GM19240 (cell line): ENCODE data around the gene UROC1.

Experiments
- DNase-seq: peaks from one replicate; pipeline ENCODE4 v3.0.0; 2011; ENCODE audit warnings: low spot score; ENCODE audit not compliant: insufficient read length

Gene UROC1

DNA sequence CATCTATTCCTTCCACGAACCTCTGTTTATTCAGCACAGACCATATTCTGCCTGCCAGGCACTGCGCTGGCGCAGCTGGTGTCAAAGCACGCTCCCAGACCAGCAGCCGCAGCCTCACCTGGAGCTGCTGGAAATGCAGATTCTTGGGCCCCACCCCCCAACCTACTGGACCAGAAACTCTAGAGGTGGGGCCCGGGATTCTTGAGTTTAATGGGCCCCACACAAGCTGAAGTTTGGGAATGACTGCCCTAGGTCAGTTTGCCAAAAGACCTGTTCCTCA is 13.4 kb upstream of the UROC1 start:
- no peak for DNase-seq

DNA sequence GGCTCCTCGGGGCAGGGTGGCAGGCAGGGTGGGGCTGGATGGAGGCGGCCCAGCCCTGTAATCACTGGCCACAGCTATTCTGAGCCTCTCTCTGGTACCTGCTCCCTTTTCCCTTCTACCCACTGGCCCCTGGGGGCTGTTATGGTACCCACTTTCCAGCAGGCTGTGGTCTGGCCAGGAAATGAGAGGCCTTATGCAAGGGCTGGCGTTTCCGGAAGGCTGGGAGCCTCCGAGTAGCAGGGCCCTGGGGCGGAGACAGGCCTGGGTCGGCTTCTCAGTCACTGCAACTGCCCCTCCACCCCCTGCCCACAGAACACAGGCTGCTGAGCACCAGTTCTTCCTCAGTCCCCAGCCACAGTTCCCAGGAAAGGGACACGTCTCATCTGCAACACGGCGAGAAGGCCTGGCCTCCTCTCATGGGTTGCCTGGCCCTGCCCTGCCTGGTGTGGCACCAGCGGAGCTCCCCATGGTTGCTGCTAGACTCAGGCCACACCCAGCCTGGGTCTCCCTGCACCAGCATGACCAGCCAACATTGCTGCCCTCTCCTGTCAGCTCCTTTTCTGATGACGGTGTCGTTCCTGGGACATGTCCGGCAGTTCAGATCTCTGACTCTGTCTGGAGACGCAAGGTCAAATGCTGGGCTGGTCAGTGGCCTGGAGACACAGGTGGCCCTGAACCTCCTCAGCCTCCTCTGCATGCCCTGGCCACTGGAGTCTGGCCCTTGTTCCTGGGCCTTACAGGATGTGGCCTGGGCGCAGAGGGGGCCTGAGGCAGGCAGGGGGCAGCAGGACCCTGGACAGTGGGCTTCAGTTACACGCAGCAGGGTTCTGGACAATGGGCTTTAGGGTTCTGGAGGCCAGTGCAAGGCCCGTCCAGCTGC is 12.8 kb upstream of the UROC1 start:
- no peak for DNase-seq

DNA sequence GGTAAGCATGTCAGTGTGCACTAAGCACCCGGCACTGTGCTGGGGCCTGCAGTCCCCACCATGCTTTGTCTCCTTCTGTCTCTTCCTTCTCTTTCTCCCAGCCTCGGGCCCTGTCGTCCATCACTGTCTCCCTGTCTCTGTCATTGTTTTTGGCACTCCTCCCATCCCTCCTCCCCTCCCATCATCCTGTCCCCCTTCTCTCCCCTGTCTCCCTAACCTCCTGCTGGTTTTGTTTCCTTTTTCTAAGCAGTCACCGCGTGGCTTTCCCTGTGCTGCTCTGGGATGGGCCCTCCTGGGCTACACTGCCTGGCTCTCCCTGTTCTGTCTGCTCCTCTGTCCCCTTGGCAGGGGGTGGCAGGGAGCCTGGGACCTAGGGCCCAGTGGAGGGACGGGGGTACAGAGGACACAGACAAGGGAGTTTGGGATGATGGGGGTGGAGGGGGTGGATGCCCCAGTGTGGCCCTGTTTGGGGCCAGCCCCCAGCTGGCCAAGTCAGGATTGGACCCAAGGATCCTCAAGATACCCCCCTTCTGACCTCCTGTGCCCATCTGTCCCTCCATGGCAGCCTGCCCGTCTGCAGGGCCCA is 12.1 kb upstream of the UROC1 start:
- no peak for DNase-seq

DNA sequence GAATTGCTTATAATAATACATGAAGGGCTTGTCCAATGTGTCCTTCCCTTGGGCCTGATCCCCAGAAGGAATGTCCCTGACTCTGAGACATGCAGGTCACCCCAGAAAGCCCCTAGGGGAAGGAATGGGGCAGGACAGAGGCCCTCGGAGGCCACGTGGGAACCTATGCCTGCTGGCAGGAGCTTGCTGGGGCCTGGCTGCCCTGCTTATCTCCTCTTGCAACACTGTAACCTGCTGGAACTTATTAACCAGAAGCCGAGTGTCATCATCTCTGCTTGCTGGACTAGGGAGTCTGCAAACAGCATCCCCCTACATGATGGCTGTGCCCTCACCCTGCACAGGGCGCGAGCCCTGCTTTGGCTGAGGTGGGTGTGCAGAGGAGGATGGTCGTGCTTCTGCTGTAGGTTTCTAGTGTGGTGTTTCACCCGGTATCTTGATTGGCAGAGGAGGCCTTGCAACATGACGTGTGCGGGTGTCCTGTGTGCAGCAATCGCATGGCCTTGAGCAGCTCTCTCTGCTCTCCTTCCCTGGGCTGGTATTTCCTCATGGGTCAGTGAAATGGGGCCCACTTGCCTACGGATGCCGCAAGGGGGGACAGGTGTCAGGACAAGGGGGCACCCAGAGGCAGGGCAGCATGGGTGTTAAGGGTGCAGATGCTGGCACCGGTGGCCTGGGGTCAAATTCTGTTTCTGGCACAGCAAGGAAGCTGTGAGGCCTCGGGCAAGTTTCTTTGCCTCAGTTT is 11.4 kb upstream of the UROC1 start:
- DNase-seq, result no peak

- DNase-seq, result no peak
These were observed 10.8 kb upstream of the UROC1 start for GRCh38 chr3:126528419-126528799.

- DNase-seq, result no peak
These were observed 10.1 kb upstream of the UROC1 start for GRCh38 chr3:126527455-126528211.

DNA sequence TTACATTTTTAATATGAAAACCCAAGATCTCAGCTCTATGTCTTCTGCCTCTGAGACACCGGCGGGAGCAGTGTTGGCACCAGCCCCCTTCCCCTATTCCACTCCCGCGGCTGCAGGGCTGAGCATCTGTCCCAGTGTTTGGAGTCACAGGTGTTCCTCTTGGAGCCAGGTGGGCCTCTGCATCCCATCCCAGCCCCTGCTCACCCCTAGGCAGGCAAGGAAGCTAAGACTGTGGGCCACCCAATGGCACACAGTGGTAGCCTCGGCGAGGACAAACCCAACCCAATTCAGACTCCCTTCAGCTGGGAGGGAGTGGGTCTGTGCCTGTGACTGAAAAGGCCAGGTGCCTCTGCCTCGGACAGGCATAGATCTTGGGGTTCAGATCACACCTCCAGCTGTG is 9.4 kb upstream of the UROC1 start:
- DNase-seq, result no peak

DNA sequence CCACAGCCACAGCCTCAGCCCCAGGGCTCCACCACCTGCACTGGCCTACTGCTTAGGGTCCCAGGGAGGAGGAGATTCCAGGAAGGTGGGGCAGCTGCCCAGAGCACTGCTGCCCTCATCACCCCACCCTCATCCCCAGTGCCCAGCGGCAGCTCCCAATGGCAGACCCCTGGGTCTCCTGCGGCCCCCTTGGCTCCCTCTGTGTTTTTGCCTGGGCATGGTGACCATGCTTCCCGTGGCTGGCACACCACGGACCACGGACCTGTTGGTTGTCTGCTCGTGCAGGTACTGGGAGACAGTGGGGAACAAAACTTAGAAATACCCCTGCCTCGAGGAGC is 9.1 kb upstream of the UROC1 start:
- DNase-seq, result no peak

DNA sequence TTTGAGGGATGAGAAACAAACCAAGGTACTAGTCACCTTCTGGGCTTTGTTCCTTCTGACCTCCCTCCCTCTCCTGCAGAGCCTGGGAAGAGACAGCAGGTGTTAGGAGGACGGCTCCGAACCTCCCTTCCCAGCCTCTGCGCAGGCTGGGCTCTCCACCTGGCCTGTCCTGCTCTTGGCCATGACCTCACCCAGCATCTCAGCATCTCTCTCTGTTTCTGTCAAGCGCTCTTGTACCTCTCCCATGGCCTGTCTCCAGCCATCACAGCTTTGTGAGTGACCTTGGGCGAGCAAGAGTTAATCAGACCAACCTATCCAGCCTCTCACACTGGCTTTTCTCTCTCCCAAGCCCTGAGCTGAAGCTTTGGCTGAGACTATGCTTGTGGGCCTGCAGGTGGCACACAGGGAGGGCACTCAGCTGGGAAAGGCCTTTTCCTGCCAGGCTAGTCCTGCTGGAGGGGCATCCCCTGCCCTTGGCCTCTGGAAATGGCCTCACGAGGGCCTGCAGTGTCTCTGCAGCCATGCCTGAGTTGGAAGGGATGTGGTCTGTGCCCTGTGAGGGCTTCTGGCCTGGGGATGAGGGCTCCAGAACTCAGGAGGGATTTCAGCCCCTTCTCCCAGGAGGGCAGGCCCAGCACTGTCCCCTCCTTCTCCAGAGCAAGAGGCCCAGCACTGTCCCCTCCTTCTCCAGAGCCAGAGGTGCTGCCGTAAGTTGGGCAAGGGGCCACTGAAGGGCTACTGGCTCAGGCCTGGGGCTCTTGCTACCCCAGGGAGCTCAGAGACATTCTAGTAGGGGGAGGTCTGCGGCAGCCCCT is 8.5 kb upstream of the UROC1 start:
- DNase-seq, result no peak

GRCh38 chr3:126525091-126525852 is 7.7 kb upstream of the UROC1 start:
- DNase-seq, result no peak

DNA sequence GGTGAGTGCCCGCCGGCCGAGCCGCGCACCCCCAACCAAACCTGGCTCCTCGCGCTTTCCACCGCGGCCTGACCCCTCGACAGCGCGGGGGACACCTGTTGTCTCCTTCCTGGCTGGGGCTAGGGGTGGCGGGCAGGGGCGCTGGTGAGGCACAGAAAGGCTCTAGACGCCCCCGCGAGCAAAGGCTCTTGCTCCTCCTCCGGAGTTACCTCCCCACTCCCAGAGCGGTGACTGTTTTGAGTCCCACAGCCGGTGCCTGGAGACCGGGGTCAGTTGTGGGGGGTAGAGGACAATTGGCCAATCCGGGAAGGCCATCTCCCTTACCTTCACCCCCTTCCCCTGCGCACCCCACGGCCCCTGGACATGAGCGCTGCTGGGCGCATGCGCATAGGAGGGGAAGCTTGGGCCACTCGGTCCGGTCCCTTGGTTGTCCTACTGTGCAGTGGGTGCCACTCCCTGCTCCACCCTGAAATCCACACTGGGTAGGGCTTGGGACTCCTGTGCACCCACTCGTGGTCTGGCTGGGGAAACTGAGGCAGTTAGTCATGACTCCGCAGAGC is 6.9 kb upstream of the UROC1 start:
- DNase-seq, result no peak

- DNase-seq, result no peak
These were observed 6.3 kb upstream of the UROC1 start, which contains the start of gene CHST13 for GRCh38 chr3:126523745-126524428. Gene CHST13 (plus strand): TSS chr3:126524155. CDS start chr3:126524333, 178 bp downstream.

- peak; percentile 82 for DNase-seq
These were observed 4.8 kb upstream of the UROC1 start for GRCh38 chr3:126522363-126522788.

DNA sequence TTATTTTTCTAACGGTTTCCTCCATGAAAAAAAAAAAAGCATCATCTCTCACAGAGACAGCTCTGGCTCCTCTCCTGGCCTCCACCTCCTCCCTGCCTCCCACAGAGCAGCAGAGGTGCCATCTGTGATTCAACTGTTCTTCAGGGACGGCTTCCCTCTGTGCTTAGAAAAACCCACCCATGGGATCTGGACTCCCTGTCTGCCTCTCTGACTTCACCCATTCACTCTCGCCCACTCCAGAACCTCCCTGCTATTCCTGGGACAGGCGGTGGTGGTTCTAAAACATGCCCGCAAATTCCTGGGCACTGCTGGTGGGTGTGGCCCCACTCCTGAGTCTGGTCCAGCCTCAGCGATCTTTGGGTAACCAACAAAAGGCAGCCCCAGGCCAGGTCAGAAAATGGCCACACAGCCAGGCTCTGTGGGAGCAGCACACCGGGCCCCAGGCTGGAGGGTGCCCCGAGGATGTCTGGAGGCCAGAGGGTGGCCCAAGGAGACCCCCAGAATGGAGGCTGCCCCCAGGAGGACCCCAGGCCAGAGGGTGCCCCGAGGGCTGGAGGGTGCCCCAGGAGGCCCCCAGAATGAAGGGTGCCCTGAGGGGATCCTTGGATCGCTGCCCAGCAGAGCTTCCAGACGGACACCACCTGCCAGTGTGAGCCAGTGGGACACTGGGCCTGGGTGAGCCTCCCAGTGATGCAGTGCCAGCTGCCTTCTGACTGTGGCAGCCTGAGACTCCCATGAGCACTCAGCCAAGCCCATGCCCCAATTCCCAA is 3.7 kb upstream of the UROC1 start:
- no peak for DNase-seq

DNA sequence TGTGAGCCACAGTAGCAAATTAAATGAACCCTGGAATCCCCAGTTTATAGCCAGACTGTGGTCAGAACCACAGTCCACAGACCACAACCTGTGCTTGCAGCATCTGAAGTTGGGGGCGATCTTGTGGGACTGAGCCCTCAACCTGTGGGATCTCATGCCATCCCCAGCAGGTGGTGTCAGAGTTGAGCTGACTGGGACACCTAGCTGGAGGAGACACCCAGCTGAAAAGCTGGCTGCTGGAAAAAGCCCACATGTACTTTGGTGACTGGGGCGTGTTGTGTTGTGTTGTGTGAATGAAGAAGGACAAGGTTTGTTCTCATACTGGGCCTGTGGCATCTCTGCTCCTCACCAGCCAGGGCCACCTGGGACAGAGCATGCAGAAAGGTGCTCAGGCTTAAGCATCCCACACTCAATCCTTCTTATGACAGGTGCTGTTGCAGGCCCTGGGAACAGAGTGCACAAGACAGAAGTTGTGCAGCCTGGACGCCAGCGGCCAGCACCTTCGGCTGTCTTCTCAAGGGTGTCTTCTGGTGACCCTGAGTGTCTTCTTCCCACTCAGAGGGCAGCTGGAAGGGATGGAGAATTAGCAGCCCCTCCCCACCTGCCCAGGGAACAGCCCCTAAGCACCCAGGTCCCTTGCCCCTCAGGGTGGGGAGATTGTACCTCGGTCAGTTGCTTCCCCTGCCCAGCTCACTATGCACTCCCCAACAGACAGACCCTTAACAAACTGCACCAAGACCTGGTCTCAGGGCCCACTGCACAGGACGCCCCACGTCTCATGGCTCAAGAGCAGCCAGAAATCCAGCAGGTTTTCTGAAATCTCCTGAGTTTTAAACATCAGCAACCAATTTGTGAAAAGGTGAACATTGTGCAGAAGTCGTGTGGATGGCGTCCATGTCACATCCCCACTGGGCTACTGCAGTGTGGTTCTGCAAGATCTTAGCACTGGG is 2.2 kb upstream of the UROC1 start:
- DNase-seq, result no peak

GRCh38 chr3:126518779-126519177 is 1.2 kb upstream of the UROC1 start:
- DNase-seq, result no peak

DNA sequence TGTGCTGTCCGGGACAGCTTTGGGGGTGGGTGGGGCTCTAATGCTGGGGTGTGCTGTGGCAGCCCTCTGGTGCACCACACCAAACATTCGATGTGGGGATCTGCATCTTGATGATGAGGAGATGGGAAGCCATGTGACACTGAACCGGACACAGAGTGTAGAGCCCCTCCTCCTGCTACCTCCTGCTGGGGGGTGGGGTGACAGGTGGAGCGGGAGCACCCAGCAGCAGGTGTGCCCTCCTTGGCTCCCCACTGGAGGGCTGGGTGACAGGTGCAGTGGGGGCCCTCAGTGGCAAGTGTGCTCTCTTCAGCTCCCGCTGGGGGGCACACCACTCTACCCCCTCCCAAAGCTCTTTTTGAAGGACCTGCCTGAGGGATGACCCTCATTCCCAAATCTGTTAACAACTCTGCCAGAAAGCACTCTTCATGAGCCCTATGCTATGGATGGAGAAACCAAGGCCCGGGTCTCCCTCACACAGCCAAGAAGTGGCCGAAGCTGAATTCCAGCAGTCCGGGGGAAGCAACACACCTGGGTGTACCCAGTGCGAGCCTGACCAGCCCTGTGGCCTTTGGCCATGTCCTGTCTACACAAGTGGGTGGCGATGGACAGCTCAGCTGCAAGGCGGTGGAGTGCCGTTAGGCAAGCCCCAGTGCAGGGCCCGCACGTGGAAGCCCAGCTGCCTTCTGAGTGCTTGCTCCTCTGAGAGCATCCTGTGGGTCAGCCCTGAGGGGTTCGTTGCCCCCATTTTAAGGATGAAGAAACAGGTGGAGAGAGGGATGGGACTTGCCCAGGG is 609 bp upstream of the UROC1 start:
- no peak for DNase-seq
